Mesodermal cell (in vitro differentiated cells): ENCODE data around the gene COPA.

ENCODE experiments used
- H3K27ac ChIP-seq: 2 replicates; pipeline ENCODE4 v1.7.0; 2013; ENCODE audit warnings: mild to moderate bottlenecking, low read depth, low read length, moderate library complexity; ENCODE audit not compliant: severe bottlenecking
- H3K36me3 ChIP-seq: 2 replicates; pipeline ENCODE4 v1.7.1; 2013; ENCODE audit warnings: mild to moderate bottlenecking, low read length, moderate library complexity; ENCODE audit not compliant: control insufficient read depth, insufficient read depth
- H3K4me1 ChIP-seq: one replicate; pipeline ENCODE4 v1.7.1; 2013; ENCODE audit warnings: mild to moderate bottlenecking, low read length; ENCODE audit not compliant: insufficient read depth, control insufficient read depth, poor library complexity, severe bottlenecking
- H3K4me3 ChIP-seq: 2 replicates; pipeline ENCODE4 v1.7.0; 2013; ENCODE audit warnings: low read length, control low read depth, mild to moderate bottlenecking; ENCODE audit not compliant: insufficient read depth, poor library complexity, severe bottlenecking; ENCODE audit errors: extremely low read depth
- H3K9me3 ChIP-seq: 2 replicates; pipeline ENCODE4 v1.7.1; 2013; ENCODE audit warnings: mild to moderate bottlenecking, low read length, moderate library complexity; ENCODE audit not compliant: control insufficient read depth
- WGBS, 2 experiments: methylation state at CpG; one replicate each; pipeline ENCODE4 v1.1.5; 2013; ENCODE audit warnings: missing lambda C conversion rate in 2 of 2; ENCODE audit not compliant: insufficient coverage in 2 of 2; 5-methylcytosine and 5-hydroxymethylcytosine counted together

Gene COPA

GRCh38 chr1:160370561-160371345 is 27.7 kb upstream of the COPA start:
- no peak overlapping the region for H3K27ac ChIP-seq
- H3K4me1 ChIP-seq, result peaks cover 11% of the 10 kb centered on the region
- no peaks in the 10 kb centered on the region for H3K36me3 ChIP-seq
- 92 to 93% methylated on average over 36 to 38 of the region's 42 CpGs for WGBS, 2 experiments
- no peak overlapping the region for H3K4me3 ChIP-seq
- no peaks in the 10 kb centered on the region for H3K9me3 ChIP-seq

DNA sequence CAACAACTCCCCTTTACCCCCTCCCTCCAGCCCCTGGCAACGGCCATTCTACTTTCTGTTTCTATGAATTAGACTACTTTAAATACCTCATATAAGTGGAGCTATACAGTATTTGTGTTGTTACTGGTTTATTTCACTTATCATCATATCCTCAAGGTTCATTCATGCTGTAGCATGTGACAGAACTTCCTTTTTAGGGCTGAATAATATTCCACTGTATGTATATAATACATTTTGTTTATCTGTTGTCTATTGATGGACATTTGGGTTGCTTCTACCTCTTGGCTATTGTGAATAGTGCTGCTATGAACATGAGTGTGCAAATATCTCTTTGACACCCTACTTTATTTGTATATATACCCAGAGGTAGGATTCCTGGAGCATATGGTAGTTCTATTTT is 26.0 kb upstream of the COPA start:
- WGBS, 2 experiments, result no CpG with 5 or more reads among the region's 1 CpG
- no peaks in the 10 kb centered on the region for H3K36me3 ChIP-seq
- H3K4me1 ChIP-seq, result no peaks in the 10 kb centered on the region
- no peaks in the 10 kb centered on the region for H3K9me3 ChIP-seq
- H3K4me3 ChIP-seq, result no peak overlapping the region
- no peak overlapping the region for H3K27ac ChIP-seq

- Histone ChIP-seq H3K9me3 (no peaks in the 10 kb centered on the region), H3K4me1 (no peaks in the 10 kb centered on the region), H3K27ac (no peak overlapping the region), H3K4me3 (no peak overlapping the region), H3K36me3 (no peaks in the 10 kb centered on the region)
- 89% methylated on average over 3 of the region's 4 CpGs; no CpG with 5 or more reads in 1 of the 2 experiments for WGBS, 2 experiments
Observed at GRCh38 chr1:160367934-160368923, 25.2 kb upstream of the COPA start.

GRCh38 chr1:160367516-160367900 is 24.5 kb upstream of the COPA start:
- Histone ChIP-seq H3K4me3 (no peak overlapping the region), H3K27ac (no peak overlapping the region), H3K9me3 (no peaks in the 10 kb centered on the region), H3K4me1 (peaks cover 3% of the 10 kb centered on the region), H3K36me3 (no peaks in the 10 kb centered on the region)
- WGBS, 2 experiments, result 87 to 94% methylated on average over 4 of the region's 4 CpGs

GRCh38 chr1:160366731-160367515 is 23.9 kb upstream of the COPA start, which contains the start of gene NHLH1:
TSS of gene NHLH1 (plus strand) at chr1:160367071. CDS start at chr1:160370732, 3,661 bp downstream.
- H3K4me3 ChIP-seq, result no peak within 1 kb of the TSS
- H3K36me3 ChIP-seq, result no peaks in the 10 kb centered on the region
- no peak within 1 kb of the TSS for H3K27ac ChIP-seq
- WGBS, 2 experiments, result 76 to 88% methylated on average over 5 to 7 of the region's 15 CpGs
- H3K4me1 ChIP-seq, result peaks cover 9% of the 10 kb centered on the region
- no peaks in the 10 kb centered on the region for H3K9me3 ChIP-seq

GRCh38 chr1:160365325-160365724 is 22.3 kb upstream of the COPA start:
- WGBS, 2 experiments, result no CpG with 5 or more reads among the region's 1 CpG
- Histone ChIP-seq H3K27ac (no peak overlapping the region), H3K4me3 (no peak overlapping the region), H3K4me1 (peaks cover 12% of the 10 kb centered on the region), H3K9me3 (no peaks in the 10 kb centered on the region), H3K36me3 (peaks cover 8% of the 10 kb centered on the region)

DNA sequence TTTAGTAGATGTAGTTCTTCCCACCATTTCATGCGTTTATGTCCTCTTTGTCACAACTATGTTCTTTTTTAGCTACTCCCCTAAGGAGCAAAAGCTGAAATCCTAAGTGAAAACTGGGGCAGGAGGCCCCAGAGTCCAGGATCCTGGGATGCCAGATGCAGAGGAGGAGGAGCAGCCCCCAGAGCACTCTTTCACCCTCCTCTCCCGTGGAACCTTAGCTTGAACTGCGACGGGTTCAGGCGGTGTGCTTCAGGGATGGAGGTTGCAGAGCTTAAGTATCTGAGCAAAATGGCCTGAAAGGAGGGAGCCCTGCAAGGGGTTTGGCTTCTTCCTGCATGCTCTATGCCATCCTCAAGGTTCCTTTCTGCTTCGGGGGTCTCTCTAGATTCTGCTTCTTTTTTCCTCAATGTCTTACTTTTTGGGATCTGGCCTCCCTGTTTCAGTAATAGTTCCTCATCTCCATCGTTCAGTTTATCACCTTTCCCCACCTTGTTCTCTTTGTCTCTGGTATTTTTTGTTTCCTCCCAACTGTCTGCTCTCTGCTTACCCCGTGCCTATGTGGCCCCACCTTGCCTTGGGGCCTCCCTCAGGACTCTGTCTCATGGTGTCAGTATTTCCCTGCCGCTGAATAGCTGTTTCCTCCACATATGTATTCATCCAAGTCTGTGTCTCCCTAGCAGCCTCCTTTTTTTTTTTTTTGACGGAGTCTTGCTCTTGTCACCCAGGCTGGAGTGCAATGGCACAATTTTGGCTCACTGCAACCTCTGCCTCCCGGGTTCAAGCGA is 21.1 kb upstream of the COPA start:
- 80 to 85% methylated on average over 7 to 8 of the region's 12 CpGs for WGBS, 2 experiments
- H3K27ac ChIP-seq, result no peak overlapping the region
- H3K4me3 ChIP-seq, result no peak overlapping the region
- peaks cover 18% of the 10 kb centered on the region for H3K36me3 ChIP-seq
- no peaks in the 10 kb centered on the region for H3K9me3 ChIP-seq
- H3K4me1 ChIP-seq, result peaks cover 12% of the 10 kb centered on the region

DNA sequence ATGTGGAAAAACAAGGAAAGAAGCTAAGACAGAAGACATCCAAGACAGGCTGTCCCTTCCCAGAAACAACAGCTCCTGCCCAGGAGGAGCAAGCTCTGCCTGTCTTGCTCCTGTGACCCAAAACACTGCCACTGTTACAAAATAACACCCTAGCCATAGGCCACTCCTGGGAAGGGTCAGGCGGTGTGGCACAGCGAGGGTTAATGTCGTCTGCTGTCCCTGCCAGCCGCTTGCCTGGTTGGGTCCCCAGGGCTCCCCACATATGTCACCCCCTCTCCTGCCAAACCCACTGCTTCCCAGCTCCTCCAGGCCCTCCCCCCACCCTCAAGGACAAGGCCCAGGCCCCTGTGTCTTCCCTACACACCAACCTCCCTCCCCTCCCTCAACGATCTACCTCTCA is 20.0 kb upstream of the COPA start:
- H3K9me3 ChIP-seq, result no peaks in the 10 kb centered on the region
- H3K36me3 ChIP-seq, result peaks cover 28% of the 10 kb centered on the region
- 67 to 72% methylated on average over 3 to 4 of the region's 5 CpGs for WGBS, 2 experiments
- H3K4me1 ChIP-seq, result peaks cover 12% of the 10 kb centered on the region
- H3K4me3 ChIP-seq, result no peak overlapping the region
- peak overlapping the region; percentile 90 for H3K27ac ChIP-seq

- WGBS, 2 experiments, result 73 to 76% methylated on average over 8 of the region's 9 CpGs
- Histone ChIP-seq H3K4me1 (peaks cover 12% of the 10 kb centered on the region), H3K27ac (peak overlapping the region; percentile 90), H3K4me3 (no peak overlapping the region), H3K36me3 (peaks cover 34% of the 10 kb centered on the region), H3K9me3 (no peaks in the 10 kb centered on the region)
Observed at GRCh38 chr1:160362168-160362957, 19.3 kb upstream of the COPA start.
